ENCODE data around the gene C16orf46.

Gene C16orf46

GRCh38 chr16:81012974-81013373 is 64.1 kb downstream of the C16orf46 start:
- no peak for DNase-seq
